Osteoblast (primary cell): ENCODE results near the gene SECISBP2L. TPM values are rescaled to one million over a fixed set of nuclear protein-coding genes. Genes with fewer than 3 reads are reported as not detected.

Source experiments
- DNase-seq: peaks from one replicate; pipeline ENCODE4 v3.0.0; 2011; ENCODE audit warnings: low spot score, mixed read lengths; ENCODE audit not compliant: insufficient read length; ENCODE audit errors: missing footprints
- H2AFZ ChIP-seq: 2 replicates; pipeline ENCODE4 v1.6.0; 2011; ENCODE audit warnings: mild to moderate bottlenecking, low read length
- H3K27ac ChIP-seq: 2 replicates; pipeline ENCODE4 v1.5.1; 2011; ENCODE audit warnings: mild to moderate bottlenecking, low read depth, low read length, moderate library complexity
- H3K27me3 ChIP-seq: 2 replicates; pipeline ENCODE4 v1.6.0; 2012; ENCODE audit warnings: mild to moderate bottlenecking, control low read depth, inconsistent platforms, low read length, moderate library complexity; ENCODE audit not compliant: insufficient read depth
- H3K36me3 ChIP-seq: 2 replicates; pipeline ENCODE4 v1.5.1; 2011; ENCODE audit warnings: mild to moderate bottlenecking, low read length, control low read depth, moderate library complexity; ENCODE audit not compliant: insufficient read depth
- H3K4me1 ChIP-seq: 2 replicates; pipeline ENCODE4 v1.5.1; 2011; ENCODE audit warnings: mild to moderate bottlenecking, low read length, control low read depth, moderate library complexity; ENCODE audit not compliant: insufficient read depth
- H3K4me2 ChIP-seq: 2 replicates; pipeline ENCODE4 v1.6.0; 2011; ENCODE audit warnings: mild to moderate bottlenecking, low read length; ENCODE audit not compliant: insufficient read depth
- H3K4me3 ChIP-seq: fragments of 200-600 bp; sonication (generic); 3 replicates; pipeline ENCODE4 v1.5.1; 2012; ENCODE audit warnings: mild to moderate bottlenecking, low read length, inconsistent platforms; ENCODE audit not compliant: insufficient read depth
- H3K79me2 ChIP-seq: 2 replicates; pipeline ENCODE4 v1.6.0; 2012; ENCODE audit warnings: mild to moderate bottlenecking, low read length, control low read depth, inconsistent platforms; ENCODE audit not compliant: insufficient read depth
- H3K9me3 ChIP-seq: 2 replicates; pipeline ENCODE4 v1.5.1; 2011; ENCODE audit warnings: low read depth, low read length, control low read depth
- H4K20me1 ChIP-seq: 2 replicates; pipeline ENCODE4 v1.6.0; 2012; ENCODE audit warnings: mild to moderate bottlenecking, low read length, control low read depth; ENCODE audit not compliant: insufficient read depth
- CTCF ChIP-seq: IDR thresholded peaks from 2 replicates; pipeline ENCODE4 v1.5.1; 2011; ENCODE audit warnings: mild to moderate bottlenecking, low read depth, low read length, moderate library complexity; ENCODE audit errors: extremely low read depth
- total RNA-seq: library from RNA; depleted of rRNA; stranded (reverse); fragments of >200 nt; gene quantifications from 2 replicates; pipeline ENCODE4 v1.2.3, GENCODE V29; 2012

The SECISBP2L gene
- total RNA-seq, 1 donor: 42.3 TPM

- no peak for TF ChIP-seq CTCF
- Histone ChIP-seq H3K4me1 (no peaks in the 10 kb centered on the region), H2AFZ (no peak overlapping the region), H3K27me3 (peaks cover 3% of the 10 kb centered on the region), H3K4me3 (no peak overlapping the region), H3K4me2 (no peak overlapping the region), H3K36me3 (no peaks in the 10 kb centered on the region), H3K9me3 (no peaks in the 10 kb centered on the region), H3K27ac (no peak overlapping the region), H3K79me2 (no peaks in the 10 kb centered on the region), H4K20me1 (no peaks in the 10 kb centered on the region)
- DNase-seq: no peak
Measured at GRCh38 chr15:49066372-49066771, 20.1 kb upstream of the SECISBP2L start.

- H3K4me2 ChIP-seq: no peak overlapping the region
- H3K79me2 ChIP-seq: no peaks in the 10 kb centered on the region
- H2AFZ ChIP-seq: no peak overlapping the region
- no peak for DNase-seq
- H3K27me3 ChIP-seq: peaks cover 1% of the 10 kb centered on the region
- no peak for TF ChIP-seq CTCF
- H3K4me1 ChIP-seq: peaks cover 8% of the 10 kb centered on the region
- H3K27ac ChIP-seq: no peak overlapping the region
- no peaks in the 10 kb centered on the region for H4K20me1 ChIP-seq
- H3K36me3 ChIP-seq: no peaks in the 10 kb centered on the region
- H3K9me3 ChIP-seq: no peaks in the 10 kb centered on the region
- no peak overlapping the region for H3K4me3 ChIP-seq
Measured at GRCh38 chr15:49064884-49065283, 18.6 kb upstream of the SECISBP2L start.

- no peak overlapping the region for H3K4me3 ChIP-seq
- no peak for TF ChIP-seq CTCF
- no peaks in the 10 kb centered on the region for H3K79me2 ChIP-seq
- H2AFZ ChIP-seq: no peak overlapping the region
- no peak overlapping the region for H3K4me2 ChIP-seq
- DNase-seq: no peak
- no peaks in the 10 kb centered on the region for H3K27me3 ChIP-seq
- no peaks in the 10 kb centered on the region for H4K20me1 ChIP-seq
- peaks cover 8% of the 10 kb centered on the region for H3K4me1 ChIP-seq
- no peaks in the 10 kb centered on the region for H3K36me3 ChIP-seq
- H3K27ac ChIP-seq: no peak overlapping the region
- no peaks in the 10 kb centered on the region for H3K9me3 ChIP-seq
Measured at GRCh38 chr15:49064281-49064653, 18.0 kb upstream of the SECISBP2L start.

GRCh38 chr15:49063402-49064280 lies 17.4 kb upstream of the SECISBP2L start:
- no peak for TF ChIP-seq CTCF
- Histone ChIP-seq H3K79me2 (no peaks in the 10 kb centered on the region), H4K20me1 (no peaks in the 10 kb centered on the region), H3K27me3 (no peaks in the 10 kb centered on the region), H3K4me1 (peaks cover 8% of the 10 kb centered on the region), H3K27ac (no peak overlapping the region), H3K4me3 (no peak overlapping the region), H3K9me3 (no peaks in the 10 kb centered on the region), H2AFZ (no peak overlapping the region), H3K36me3 (no peaks in the 10 kb centered on the region), H3K4me2 (no peak overlapping the region)
- DNase-seq: no peak
